HG03442 (cell line): ENCODE data around the gene RALGAPA2.
"Not testable (repeated sequence)": the region's sequence is repeated elsewhere in the genome, so short reads cannot be mapped to it uniquely, and the experiment has no call there.

Source experiments
- ATAC-seq: cut with Tn5 transposase; IDR thresholded peaks from one replicate; pipeline ENCODE4 v1.9.1; 2021; ENCODE audit warnings: mild to moderate bottlenecking, moderate library complexity; ENCODE audit not compliant: unreplicated experiment

RALGAPA2 gene

GRCh38 chr20:20547876-20548266 is 164.6 kb downstream of the RALGAPA2 start:
- ATAC-seq = no peak

GRCh38 chr20:20547221-20547875 is 165.1 kb downstream of the RALGAPA2 start:
- ATAC-seq = no peak

- no peak for ATAC-seq
Measured at GRCh38 chr20:20546402-20546801, 166.0 kb downstream of the RALGAPA2 start.

GRCh38 chr20:20543348-20543747 is 169.1 kb downstream of the RALGAPA2 start:
- ATAC-seq = not testable (repeated sequence)

GRCh38 chr20:20536240-20536933 is 176.1 kb downstream of the RALGAPA2 start:
- no peak for ATAC-seq

GRCh38 chr20:20535051-20535450 is 177.4 kb downstream of the RALGAPA2 start:
- no peak for ATAC-seq

- no peak for ATAC-seq
Measured at GRCh38 chr20:20531283-20531682, 181.2 kb downstream of the RALGAPA2 start.

GRCh38 chr20:20530428-20531151 is 181.9 kb downstream of the RALGAPA2 start:
- ATAC-seq = no peak

GRCh38 chr20:20529597-20529996 is 182.8 kb downstream of the RALGAPA2 start:
- no peak for ATAC-seq

- ATAC-seq = no peak
Measured at GRCh38 chr20:20528861-20529260, 183.6 kb downstream of the RALGAPA2 start.

GRCh38 chr20:20527661-20528060 is 184.8 kb downstream of the RALGAPA2 start:
- ATAC-seq = no peak

- ATAC-seq = no peak
Measured at GRCh38 chr20:20525756-20526155, 186.7 kb downstream of the RALGAPA2 start.

- ATAC-seq = no peak
Measured at GRCh38 chr20:20525214-20525613, 187.2 kb downstream of the RALGAPA2 start.

- ATAC-seq = no peak
Measured at GRCh38 chr20:20524756-20525155, 187.7 kb downstream of the RALGAPA2 start.

GRCh38 chr20:20521736-20522135 is 190.7 kb downstream of the RALGAPA2 start:
- no peak for ATAC-seq

GRCh38 chr20:20520776-20521175 is 191.7 kb downstream of the RALGAPA2 start:
- no peak for ATAC-seq

GRCh38 chr20:20519269-20519668 is 193.2 kb downstream of the RALGAPA2 start:
- ATAC-seq = no peak

- ATAC-seq = no peak
Measured at GRCh38 chr20:20518263-20518662, 194.2 kb downstream of the RALGAPA2 start.

GRCh38 chr20:20517296-20517695 is 195.1 kb downstream of the RALGAPA2 start:
- ATAC-seq = no peak

- no peak for ATAC-seq
Measured at GRCh38 chr20:20513720-20514119, 198.7 kb downstream of the RALGAPA2 start.

- no peak for ATAC-seq
Measured at GRCh38 chr20:20505554-20505953, 206.9 kb downstream of the RALGAPA2 start.
